Transverse colon (tissue), 4 donors: ENCODE measurements around the gene SYT3. TPM values are rescaled to one million over a fixed set of nuclear protein-coding genes. Genes with fewer than 3 reads are reported as not detected.

Experiments
- DNase-seq: peaks from one replicate; pipeline ENCODE4 v3.0.0-alpha.2; 2019
- H3K27ac ChIP-seq, 4 donors: fragments of 200-600 bp; sonication (generic); 2 replicates each; pipeline ENCODE4 v1.5.1; 2016 to 2018; ENCODE audit warnings: inconsistent platforms in 4 of 4
- H3K27me3 ChIP-seq: fragments of 200-600 bp; sonication (generic); 2 replicates; pipeline ENCODE4 v1.5.1; 2017; ENCODE audit warnings: inconsistent platforms
- H3K36me3 ChIP-seq, 4 donors: fragments of 200-600 bp; sonication (generic); 2 replicates each; pipeline ENCODE4 v1.5.1; 2017 to 2019; ENCODE audit warnings: inconsistent platforms in 4 of 4
- H3K4me1 ChIP-seq, 4 donors: fragments of 200-600 bp; sonication (generic); 2 replicates each; pipeline ENCODE4 v1.5.1; 2017 to 2020; ENCODE audit warnings: inconsistent platforms in 4 of 4
- H3K4me3 ChIP-seq, 4 donors: fragments of 200-600 bp; sonication (generic); 1 replicate in 1 of 4; 2 replicates in 3 of 4; pipeline versions ENCODE4 v1.5.1 to v1.6.1; 2017 to 2019; ENCODE audit warnings: inconsistent platforms in 4 of 4
- H3K9me3 ChIP-seq, 2 donors: fragments of 200-600 bp; sonication (generic); 2 replicates each; pipeline ENCODE4 v1.5.1; 2017 to 2019; ENCODE audit warnings: inconsistent platforms in 2 of 2
- EP300 ChIP-seq: sonication (generic); formaldehyde crosslinking; IDR thresholded peaks from one replicate; pipeline ENCODE4 v1.6.1; 2017; ENCODE audit warnings: antibody characterized with exemption, low read depth
- POLR2A ChIP-seq: fragments of 450-650 bp; IDR thresholded peaks from one replicate; pipeline ENCODE4 v1.6.1; 2016; ENCODE audit warnings: antibody characterized with exemption, mild to moderate bottlenecking, moderate library complexity
- POLR2AphosphoS5 ChIP-seq, 3 donors: sonication (generic); formaldehyde crosslinking; IDR thresholded peaks; one replicate each; pipeline ENCODE4 v1.6.1; 2016; ENCODE audit warnings: antibody characterized with exemption in 3 of 3
- WGBS, 2 donors: methylation state at CpG; one replicate each; pipeline ENCODE4 v1.1.5; 2018; ENCODE audit warnings: low coverage in 1 of 2; 5-methylcytosine and 5-hydroxymethylcytosine counted together
- in situ Hi-C, 4 donors: fragments of 200-750 bp; cut with MboI; loops; one replicate each; pipeline versions ENCODE4 v1.15.0 to v1.15.1; 2017; ENCODE audit warnings: low sequenced_read_pairs in 3 of 4, low pct_ligation_motif_present in 1 of 4, low pct_unique_long_range_greater_than_20kb in 1 of 4
- intact Hi-C: fragments of 100-400 bp; cut with DNase I; formaldehyde crosslinking; loops from one replicate; pipeline ENCODE4 v1.15.1; 2023; ENCODE audit warnings: low total_unique reads
- total RNA-seq, 4 donors: library from RNA; depleted of rRNA; stranded (reverse); fragments of >200 nt; gene quantifications; one replicate each; pipeline ENCODE4 v1.1.0, GENCODE V29; 2016
- TF ChIP-seq, protein P1 (sequence below), 5 experiments: fragments of 200-600 bp in 3 of 5; fragments of 450-650 bp in 2 of 5; sonication (generic) in 3 of 5; IDR thresholded peaks; 1 replicate in 2 of 5; 2 replicates in 3 of 5; pipeline ENCODE4 v1.5.1; 2016 to 2017; ENCODE audit warnings: antibody characterized with exemption in 5 of 5, inconsistent platforms in 3 of 5, mild to moderate bottlenecking in 2 of 5, moderate library complexity in 1 of 5

Gene SYT3
- total RNA-seq, 4 donors from 2014 or later: 0.64 TPM; not detected in 3

DNA sequence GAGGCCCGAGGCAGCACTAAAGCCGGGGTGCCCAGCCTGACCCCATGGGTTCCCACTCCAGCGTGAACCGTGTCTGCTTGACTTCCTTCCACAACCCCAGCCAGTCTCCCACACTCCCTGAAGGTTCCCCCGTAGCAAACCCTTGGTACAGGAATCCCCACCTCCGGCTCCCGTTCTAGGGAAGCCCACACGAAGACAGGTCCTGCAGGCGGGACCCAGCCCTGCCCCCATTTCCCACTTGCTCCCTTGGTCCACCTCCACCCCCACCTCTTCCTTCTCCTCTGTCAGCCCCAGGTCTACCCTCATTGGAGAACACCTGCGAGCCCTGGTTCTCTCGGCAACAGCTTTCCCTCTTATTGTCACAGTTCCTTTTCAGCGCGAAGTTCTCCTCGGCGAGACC lies 33.4 kb upstream of the SYT3 start:
- no peak overlapping the region for H3K27ac ChIP-seq
- intact Hi-C loops: no loop called here

GRCh38 chr19:50670102-50670380 lies 30.4 kb upstream of the SYT3 start:
- Histone ChIP-seq H3K36me3 (no peaks in the 10 kb centered on the region), H3K27me3 (peaks cover 81% of the 10 kb centered on the region), H3K4me3 (no peak overlapping the region), H3K27ac (no peak overlapping the region), H3K4me1 (peaks cover 0 to 9% (median 0%) of the 10 kb centered on the region in 4 donors), H3K9me3 (no peaks in the 10 kb centered on the region)
- DNase-seq: no peak
- WGBS, 2 donors: 28 to 45% methylated on average over 2 to 5 of the region's 5 CpGs
- TF ChIP-seq, protein P1, sequence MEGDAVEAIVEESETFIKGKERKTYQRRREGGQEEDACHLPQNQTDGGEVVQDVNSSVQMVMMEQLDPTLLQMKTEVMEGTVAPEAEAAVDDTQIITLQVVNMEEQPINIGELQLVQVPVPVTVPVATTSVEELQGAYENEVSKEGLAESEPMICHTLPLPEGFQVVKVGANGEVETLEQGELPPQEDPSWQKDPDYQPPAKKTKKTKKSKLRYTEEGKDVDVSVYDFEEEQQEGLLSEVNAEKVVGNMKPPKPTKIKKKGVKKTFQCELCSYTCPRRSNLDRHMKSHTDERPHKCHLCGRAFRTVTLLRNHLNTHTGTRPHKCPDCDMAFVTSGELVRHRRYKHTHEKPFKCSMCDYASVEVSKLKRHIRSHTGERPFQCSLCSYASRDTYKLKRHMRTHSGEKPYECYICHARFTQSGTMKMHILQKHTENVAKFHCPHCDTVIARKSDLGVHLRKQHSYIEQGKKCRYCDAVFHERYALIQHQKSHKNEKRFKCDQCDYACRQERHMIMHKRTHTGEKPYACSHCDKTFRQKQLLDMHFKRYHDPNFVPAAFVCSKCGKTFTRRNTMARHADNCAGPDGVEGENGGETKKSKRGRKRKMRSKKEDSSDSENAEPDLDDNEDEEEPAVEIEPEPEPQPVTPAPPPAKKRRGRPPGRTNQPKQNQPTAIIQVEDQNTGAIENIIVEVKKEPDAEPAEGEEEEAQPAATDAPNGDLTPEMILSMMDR (IDR thresholded peaks at IDR 0.05): no peak
- TF ChIP-seq POLR2AphosphoS5 (IDR thresholded peaks at IDR 0.05): no peak
- no peak for TF ChIP-seq EP300
- TF ChIP-seq POLR2A: no peak
- intact Hi-C loops (no loop called here), in situ Hi-C loops (no loop called here)

More for the DNA sequence above, 33.4 kb upstream of the SYT3 start:
- in situ Hi-C loops: no loop called here
- H3K4me3 ChIP-seq: no peak overlapping the region
- H3K9me3 ChIP-seq: no peaks in the 10 kb centered on the region
- H3K36me3 ChIP-seq: no peaks in the 10 kb centered on the region
- no peak for DNase-seq
- TF ChIP-seq EP300: no peak
- no peak for TF ChIP-seq POLR2A
- TF ChIP-seq, protein P1 (IDR thresholded peaks at IDR 0.05): no peak
- TF ChIP-seq POLR2AphosphoS5 (IDR thresholded peaks at IDR 0.05): no peak
- no peaks in the 10 kb centered on the region for H3K4me1 ChIP-seq
- peaks cover 65% of the 10 kb centered on the region for H3K27me3 ChIP-seq
- 42% methylated on average over 15 of the region's 15 CpGs; no CpG with 5 or more reads in 1 of the 2 donors for WGBS, 2 donors

DNA sequence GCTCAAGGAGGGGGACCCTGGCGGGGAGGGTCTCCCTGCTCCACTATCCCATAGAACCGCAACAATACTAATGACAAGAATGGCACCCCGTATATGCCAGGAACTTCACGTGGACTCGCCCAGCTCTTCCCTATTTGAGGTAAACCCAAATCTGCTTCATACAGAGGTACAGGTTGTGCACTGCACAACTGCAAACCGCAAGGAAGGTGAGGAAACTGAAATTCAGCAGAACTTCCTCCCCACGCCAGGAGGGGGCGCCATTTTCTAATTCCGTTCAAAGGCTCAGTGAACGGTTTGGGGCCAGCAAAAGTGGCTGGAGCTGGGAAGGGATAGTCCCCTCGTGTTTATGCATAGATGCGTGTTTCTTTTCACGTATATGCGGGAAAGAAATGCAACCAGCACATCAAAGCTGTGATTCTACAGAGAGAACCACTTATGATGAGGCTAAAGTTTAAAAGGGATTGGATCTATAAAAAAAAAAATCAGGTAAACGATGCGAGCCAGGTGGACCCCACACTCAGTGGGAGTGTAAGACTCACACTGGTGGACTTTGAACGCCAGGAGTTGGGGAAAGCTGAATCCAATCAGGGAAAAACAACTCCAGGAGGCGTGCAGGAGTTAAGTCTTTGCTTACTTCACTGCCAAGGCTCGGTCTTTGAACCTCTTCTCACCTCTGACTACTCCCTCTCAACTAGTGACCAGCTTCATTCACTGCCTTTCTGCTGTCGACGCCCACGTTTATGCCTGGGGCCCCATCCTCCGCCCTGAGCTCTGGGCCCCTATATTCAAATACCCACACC lies 29.8 kb upstream of the SYT3 start:
- H3K36me3 ChIP-seq: no peaks in the 10 kb centered on the region
- DNase-seq: peak; percentile 21
- H3K4me3 ChIP-seq: no peak overlapping the region
- intact Hi-C loops: no loop called here
- peaks cover 0 to 9% (median 0%) of the 10 kb centered on the region in 4 donors for H3K4me1 ChIP-seq
- peaks cover 86% of the 10 kb centered on the region for H3K27me3 ChIP-seq
- no peak for TF ChIP-seq POLR2A
- TF ChIP-seq, protein P1 (IDR thresholded peaks at IDR 0.05): peak; percentile 56 to 74 (median 59)
- in situ Hi-C loops: no loop called here
- no peak overlapping the region for H3K27ac ChIP-seq
- no peaks in the 10 kb centered on the region for H3K9me3 ChIP-seq
- WGBS, 2 donors: 39 to 41% methylated on average over 12 to 23 of the region's 23 CpGs

- in situ Hi-C loops: no loop called here
- Histone ChIP-seq H3K9me3 (no peaks in the 10 kb centered on the region), H3K27ac (no peak overlapping the region), H3K36me3 (no peaks in the 10 kb centered on the region), H3K27me3 (peaks cover 90% of the 10 kb centered on the region), H3K4me1 (peaks cover 0 to 9% (median 0%) of the 10 kb centered on the region in 4 donors), H3K4me3 (no peak overlapping the region)
- WGBS, 2 donors: 56% methylated on average over 19 of the region's 20 CpGs; no CpG with 5 or more reads in 1 of the 2 donors
- TF ChIP-seq, protein P1 (IDR thresholded peaks at IDR 0.05): no peak
- TF ChIP-seq EP300: no peak
- TF ChIP-seq POLR2AphosphoS5 (IDR thresholded peaks at IDR 0.05): no peak
- TF ChIP-seq POLR2A: no peak
- intact Hi-C loops: no loop called here
- no peak for DNase-seq
Measured at GRCh38 chr19:50668879-50669278, 29.2 kb upstream of the SYT3 start.
